ENCODE data around the gene FABP7.

- TF ChIP-seq SP1 (IDR thresholded peaks at IDR 0.05) (no peak), SUZ12 (IDR thresholded peaks at IDR 0.05) (no peak), TARDBP (IDR thresholded peaks at IDR 0.05) (no peak)
Observed at GRCh38 chr6:122753688-122754056, 25.8 kb upstream of the FABP7 start.

Data from HEK293T (cell line).